Measurements from ENCODE around the gene PLAA.

The PLAA gene

DNA sequence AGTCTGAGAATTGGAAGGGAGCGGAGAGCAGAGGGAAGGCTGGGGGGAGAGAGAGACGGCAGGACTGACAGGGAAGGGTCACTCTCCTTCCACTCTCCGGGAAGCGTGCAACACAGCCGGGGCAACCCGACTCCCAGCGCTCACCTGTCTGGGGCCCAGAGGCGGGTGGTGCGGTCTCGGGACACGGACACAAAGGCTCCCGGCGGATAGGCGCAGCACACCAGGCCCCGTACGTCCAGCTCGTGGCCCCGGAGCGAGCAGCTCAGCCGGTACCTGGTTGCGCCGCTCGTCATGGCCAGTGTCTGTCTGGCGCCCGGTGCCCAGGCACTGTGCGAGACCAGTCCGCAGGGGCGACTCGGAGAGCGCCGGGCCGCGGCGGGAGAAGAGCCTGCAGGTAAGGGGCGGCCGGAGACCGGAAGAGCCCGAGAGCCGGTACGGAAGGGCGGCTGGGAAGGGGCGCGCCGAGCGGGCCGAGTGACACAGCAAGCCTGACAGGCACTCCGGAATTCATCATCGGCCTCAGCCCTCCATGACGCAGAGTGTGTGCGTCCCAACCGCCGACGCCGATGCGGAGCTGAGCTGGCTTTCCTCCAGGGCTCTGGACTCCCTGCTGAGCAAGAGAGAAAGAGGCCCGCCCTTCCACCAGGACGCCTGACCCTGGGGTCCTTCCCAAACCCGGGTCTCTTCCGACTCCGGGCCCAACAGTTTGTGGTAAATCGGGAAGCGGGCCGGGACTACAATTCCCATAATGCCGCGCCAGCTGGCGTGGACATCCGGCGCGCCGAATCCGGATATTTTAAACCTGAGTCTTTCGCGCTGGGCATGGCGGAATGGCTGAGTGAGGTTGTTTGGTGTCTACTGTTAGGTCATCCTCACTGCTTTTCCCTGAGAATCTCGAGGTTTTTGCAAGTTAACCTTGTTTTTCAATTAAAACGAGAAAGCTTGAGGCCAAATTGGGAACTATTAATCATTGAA lies at the start of gene PLAA:
TSS of gene PLAA (minus strand) at position 490 of the 975 bp plus-strand sequence. CDS start at position 293, 197 bp downstream.
- peaks cover 3% of the 10 kb centered on the region for H3K36me3 Mint-ChIP-seq
- peak within 1 kb of the TSS; percentile 97 for H3K4me3 Mint-ChIP-seq
- no peaks in the 10 kb centered on the region for H3K9me3 Mint-ChIP-seq
- no peaks in the 10 kb centered on the region for H3K27me3 Mint-ChIP-seq
- H3K27ac Mint-ChIP-seq, result peak within 1 kb of the TSS; percentile 99
- H3K4me1 Mint-ChIP-seq, result peaks cover 52% of the 10 kb centered on the region

DNA sequence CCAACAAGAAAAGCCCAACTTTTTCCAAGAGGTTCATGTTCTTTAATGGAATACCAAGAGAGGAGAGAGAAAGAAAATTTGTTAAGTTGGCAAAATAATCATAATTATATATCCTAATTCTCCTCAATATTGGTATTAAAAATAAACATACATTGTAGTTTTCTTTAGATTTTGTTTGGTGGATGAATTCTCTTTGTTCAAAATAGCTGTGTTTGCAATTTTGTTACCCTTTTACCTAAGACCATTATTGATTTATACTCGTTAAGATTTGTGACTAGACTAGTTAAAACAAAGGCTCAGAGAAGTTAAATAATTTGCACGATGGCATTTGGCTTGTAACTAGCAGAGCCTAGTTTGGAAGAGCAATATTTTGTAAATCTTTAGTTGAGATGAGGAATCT lies 48.8 kb upstream of the PLAA start:
- Mint-ChIP-seq H3K4me3 (no peak overlapping the region), H3K36me3 (no peaks in the 10 kb centered on the region), H3K27ac (no peak overlapping the region), H3K27me3 (no peaks in the 10 kb centered on the region), H3K4me1 (no peaks in the 10 kb centered on the region), H3K9me3 (no peaks in the 10 kb centered on the region)

- Mint-ChIP-seq H3K36me3 (peaks cover 12% of the 10 kb centered on the region), H3K27ac (no peak overlapping the region), H3K4me1 (no peaks in the 10 kb centered on the region), H3K9me3 (no peaks in the 10 kb centered on the region), H3K27me3 (no peaks in the 10 kb centered on the region), H3K4me3 (no peak overlapping the region)
These were observed 36.3 kb upstream of the PLAA start for GRCh38 chr9:26983340-26983739.

DNA sequence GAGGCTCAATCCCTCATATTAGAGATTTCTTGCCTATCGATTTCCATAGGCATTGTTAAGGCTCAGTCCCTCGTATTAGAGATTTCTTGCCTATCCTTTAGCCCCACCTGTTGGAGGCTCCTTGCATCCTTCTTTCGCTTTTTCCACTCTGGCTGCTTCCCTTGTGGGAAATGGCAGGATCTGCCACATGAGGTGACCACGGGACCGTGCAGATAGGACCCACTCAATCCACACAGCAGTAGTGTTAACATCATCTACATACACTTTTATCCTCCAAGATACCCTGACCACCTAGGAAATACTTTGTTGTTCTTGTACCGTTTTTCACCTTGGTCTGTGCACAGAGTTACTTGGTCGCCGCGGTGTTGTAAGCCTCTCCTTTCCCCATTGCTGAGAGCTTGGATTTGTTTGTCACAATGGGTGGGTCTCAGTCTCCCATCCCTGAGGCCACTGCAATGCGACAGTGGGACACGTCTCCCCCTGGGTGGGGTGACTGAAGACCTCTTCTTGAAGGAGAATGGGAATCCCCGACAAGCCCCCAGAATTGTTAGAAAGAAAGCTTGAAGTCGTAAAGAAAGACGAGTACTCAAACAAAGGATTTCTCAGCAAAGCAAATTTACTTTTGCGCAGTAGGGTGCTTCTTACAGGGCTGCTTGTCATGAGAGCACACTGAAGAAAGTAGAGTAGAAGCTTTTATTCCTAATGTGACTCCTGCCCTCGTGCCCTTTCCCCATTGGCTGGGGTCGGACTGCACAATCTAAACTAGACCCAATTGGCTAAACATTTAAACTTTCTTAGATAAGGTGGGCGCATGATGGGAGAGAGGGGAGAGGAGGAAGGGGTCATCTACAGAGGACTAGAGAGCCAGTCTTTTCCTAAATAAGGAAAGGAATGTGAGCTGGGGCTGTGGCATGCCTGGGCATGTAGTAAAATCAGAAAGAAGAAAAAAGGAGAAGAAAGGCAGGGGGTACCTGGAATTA lies 29.0 kb upstream of the PLAA start:
- Mint-ChIP-seq H3K9me3 (no peaks in the 10 kb centered on the region), H3K4me1 (no peaks in the 10 kb centered on the region), H3K4me3 (no peak overlapping the region), H3K27ac (peak overlapping the region; percentile 10), H3K27me3 (no peaks in the 10 kb centered on the region), H3K36me3 (peaks cover 4% of the 10 kb centered on the region)

GRCh38 chr9:26974927-26975326 lies 27.9 kb upstream of the PLAA start:
- H3K36me3 Mint-ChIP-seq, result peaks cover 9% of the 10 kb centered on the region
- no peak overlapping the region for H3K27ac Mint-ChIP-seq
- no peaks in the 10 kb centered on the region for H3K4me1 Mint-ChIP-seq
- H3K9me3 Mint-ChIP-seq, result peaks cover 2% of the 10 kb centered on the region
- H3K27me3 Mint-ChIP-seq, result no peaks in the 10 kb centered on the region
- no peak overlapping the region for H3K4me3 Mint-ChIP-seq

DNA sequence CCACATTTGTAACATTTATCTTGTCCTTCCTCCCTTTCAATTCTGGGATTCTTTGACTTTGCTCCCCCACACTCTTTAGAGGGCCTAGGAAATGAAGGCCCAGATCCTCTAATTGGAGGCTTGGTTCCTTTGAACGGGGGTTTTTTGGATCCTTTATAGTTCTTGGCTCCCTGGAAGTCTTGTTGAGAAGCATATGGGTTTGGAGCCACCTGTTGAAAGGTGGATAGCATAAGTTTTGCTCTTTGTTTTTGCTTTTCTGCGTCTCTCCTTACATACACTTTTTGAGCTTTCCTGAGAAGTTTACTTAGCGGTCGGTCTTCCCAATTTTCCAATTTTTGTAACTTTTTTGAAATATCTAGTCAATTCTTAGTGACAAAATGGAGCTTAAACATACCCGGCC lies 26.9 kb upstream of the PLAA start:
- no peaks in the 10 kb centered on the region for H3K27me3 Mint-ChIP-seq
- H3K4me3 Mint-ChIP-seq, result no peak overlapping the region
- no peak overlapping the region for H3K27ac Mint-ChIP-seq
- peaks cover 9% of the 10 kb centered on the region for H3K9me3 Mint-ChIP-seq
- peaks cover under 1% of the 10 kb centered on the region for H3K4me1 Mint-ChIP-seq
- H3K36me3 Mint-ChIP-seq, result peaks cover 12% of the 10 kb centered on the region

DNA sequence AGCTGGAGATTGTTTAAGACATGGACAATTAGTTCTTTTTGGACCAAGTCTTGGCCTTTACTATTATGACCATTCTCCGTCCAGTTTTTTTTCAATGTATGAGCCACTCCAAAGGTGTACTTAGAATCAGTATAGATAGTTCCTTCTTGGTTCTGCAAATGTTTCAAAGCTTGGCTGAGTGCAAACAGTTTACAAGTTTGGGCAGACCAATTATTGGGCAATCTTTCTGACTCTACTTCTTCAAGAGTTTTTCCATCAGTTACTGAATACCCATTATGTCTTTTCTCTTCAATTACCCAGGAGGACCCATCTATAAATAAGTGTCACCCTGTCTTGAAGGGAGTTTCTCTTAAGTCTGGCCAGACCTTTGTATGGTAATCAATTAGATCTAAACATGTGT lies 24.7 kb upstream of the PLAA start:
- Mint-ChIP-seq H3K36me3 (peaks cover 18% of the 10 kb centered on the region), H3K4me1 (peaks cover 9% of the 10 kb centered on the region), H3K27ac (no peak overlapping the region)

DNA sequence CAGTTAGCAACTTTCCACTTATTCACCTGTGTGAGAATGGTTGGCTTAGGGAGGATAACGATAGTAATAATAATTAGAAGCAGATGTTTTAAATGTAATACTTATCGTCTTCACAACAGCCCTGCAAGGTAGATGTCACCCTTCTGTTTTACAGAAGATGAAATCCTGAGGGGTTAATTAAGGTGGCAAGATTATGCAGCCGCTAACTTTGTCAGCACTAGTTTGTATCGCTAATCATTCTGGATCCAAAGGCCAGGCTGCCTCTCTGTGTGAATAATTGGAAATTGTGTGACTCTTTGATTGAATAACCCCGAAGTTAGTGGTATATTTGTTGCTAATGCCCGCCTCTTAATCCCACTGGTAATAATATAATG lies 9.8 kb upstream of the PLAA start:
- peaks cover 49% of the 10 kb centered on the region for H3K4me1 Mint-ChIP-seq
- H3K27me3 Mint-ChIP-seq, result no peaks in the 10 kb centered on the region
- no peaks in the 10 kb centered on the region for H3K9me3 Mint-ChIP-seq
- peak overlapping the region; percentile 25 for H3K27ac Mint-ChIP-seq
- peak overlapping the region; percentile 95 for H3K4me3 Mint-ChIP-seq
- H3K36me3 Mint-ChIP-seq, result peaks cover 4% of the 10 kb centered on the region

More for the DNA sequence above, 24.7 kb upstream of the PLAA start:
- Mint-ChIP-seq H3K4me3 (no peak overlapping the region), H3K9me3 (peaks cover 9% of the 10 kb centered on the region), H3K27me3 (no peaks in the 10 kb centered on the region)

GRCh38 chr9:26955921-26956859 lies 9.1 kb upstream of the PLAA start, which contains the start of gene IFT74:
TSS of gene IFT74 (plus strand) at chr9:26956412. CDS start at chr9:26961968, 5,556 bp downstream.
- Mint-ChIP-seq H3K27me3 (no peaks in the 10 kb centered on the region), H3K9me3 (no peaks in the 10 kb centered on the region), H3K4me1 (peaks cover 44% of the 10 kb centered on the region), H3K27ac (peak within 1 kb of the TSS; percentile 93), H3K36me3 (no peaks in the 10 kb centered on the region), H3K4me3 (peak within 1 kb of the TSS; percentile 95)

DNA sequence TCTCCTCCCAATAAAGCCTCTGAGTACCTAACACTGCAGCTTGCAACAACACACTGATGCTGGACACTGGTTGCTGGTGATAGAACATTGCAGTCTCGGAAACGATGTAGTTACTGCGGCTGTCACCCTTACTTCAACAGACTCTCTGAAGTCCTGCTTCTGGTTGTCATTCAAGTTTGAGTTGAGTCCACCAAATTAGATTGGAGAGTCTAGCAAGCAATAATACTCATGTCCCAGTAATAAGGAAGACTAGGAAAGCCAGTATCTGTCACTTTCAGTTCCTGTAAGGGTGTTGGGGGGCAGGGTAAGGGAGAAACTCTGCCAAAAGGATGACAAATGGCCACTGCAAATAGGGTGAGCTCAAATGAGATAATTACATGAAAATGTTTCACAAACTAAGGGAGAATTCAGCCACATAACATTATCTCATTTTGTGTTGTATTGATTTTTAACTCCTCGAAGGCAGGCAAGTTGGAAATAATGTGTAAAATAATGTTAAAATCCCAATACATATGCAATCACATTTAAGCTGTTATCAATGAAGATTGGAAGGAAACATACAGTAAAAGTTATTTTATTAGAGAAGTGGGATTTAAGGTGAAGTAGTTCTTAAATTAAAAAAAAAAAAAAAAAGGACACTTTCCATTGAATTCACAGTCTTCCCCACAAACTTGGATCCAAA lies 8.3 kb upstream of the PLAA start:
- Mint-ChIP-seq H3K36me3 (no peaks in the 10 kb centered on the region), H3K9me3 (no peaks in the 10 kb centered on the region), H3K4me3 (peak overlapping the region; percentile 95), H3K4me1 (peaks cover 44% of the 10 kb centered on the region), H3K27me3 (no peaks in the 10 kb centered on the region), H3K27ac (peak overlapping the region; percentile 93)

- H3K27me3 Mint-ChIP-seq, result no peaks in the 10 kb centered on the region
- H3K4me1 Mint-ChIP-seq, result peaks cover 44% of the 10 kb centered on the region
- peak overlapping the region; percentile 81 for H3K27ac Mint-ChIP-seq
- no peaks in the 10 kb centered on the region for H3K9me3 Mint-ChIP-seq
- no peak overlapping the region for H3K4me3 Mint-ChIP-seq
- H3K36me3 Mint-ChIP-seq, result no peaks in the 10 kb centered on the region
These were observed 7.0 kb upstream of the PLAA start for GRCh38 chr9:26954050-26954508.

DNA sequence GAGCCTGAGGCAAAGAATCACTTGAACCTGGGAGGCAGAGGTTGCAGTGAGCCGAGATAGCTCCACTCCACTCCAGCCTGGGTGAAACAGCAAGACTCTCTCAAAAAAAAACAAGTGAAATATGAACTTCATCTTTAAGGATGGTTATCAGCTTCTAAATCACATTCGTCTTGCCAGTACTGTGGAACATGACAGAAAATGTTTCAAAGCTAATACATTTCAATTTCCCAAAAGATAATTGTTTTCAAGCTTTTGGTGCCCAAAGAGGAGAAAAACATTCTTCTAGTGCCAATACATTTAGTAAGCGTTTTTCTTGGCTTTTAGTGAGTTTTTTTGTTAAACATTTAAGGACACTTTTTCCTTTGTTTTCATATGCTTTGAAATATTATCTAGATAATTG lies 4.8 kb upstream of the PLAA start:
- no peaks in the 10 kb centered on the region for H3K9me3 Mint-ChIP-seq
- H3K27me3 Mint-ChIP-seq, result no peaks in the 10 kb centered on the region
- no peaks in the 10 kb centered on the region for H3K36me3 Mint-ChIP-seq
- no peak overlapping the region for H3K27ac Mint-ChIP-seq
- H3K4me3 Mint-ChIP-seq, result no peak overlapping the region
- peaks cover 39% of the 10 kb centered on the region for H3K4me1 Mint-ChIP-seq

GRCh38 chr9:26950521-26950920 lies 3.5 kb upstream of the PLAA start:
- Mint-ChIP-seq H3K4me1 (peaks cover 35% of the 10 kb centered on the region), H3K9me3 (no peaks in the 10 kb centered on the region), H3K36me3 (no peaks in the 10 kb centered on the region), H3K4me3 (no peak overlapping the region), H3K27ac (no peak overlapping the region), H3K27me3 (no peaks in the 10 kb centered on the region)

DNA sequence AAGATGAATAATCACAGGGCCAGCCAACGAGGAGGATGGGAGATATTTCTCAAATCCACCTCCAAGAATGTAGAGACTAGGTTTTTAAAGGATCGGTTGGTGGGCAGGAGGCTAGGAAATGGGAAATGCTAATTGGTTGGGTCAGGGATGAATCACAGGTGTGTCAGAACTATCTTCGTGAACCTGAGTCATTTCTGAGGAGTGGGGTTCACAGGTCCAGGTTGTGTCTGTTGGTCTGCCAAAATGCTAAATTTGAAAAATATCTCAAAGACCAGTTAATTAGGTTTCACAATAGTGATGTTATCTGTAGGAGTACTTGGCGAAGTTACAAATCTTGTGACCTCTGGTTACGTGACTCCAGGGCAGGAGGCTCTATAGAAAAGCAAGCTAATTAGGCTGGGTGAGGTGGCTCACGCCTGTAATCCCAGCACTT lies 2.6 kb upstream of the PLAA start:
- no peaks in the 10 kb centered on the region for H3K9me3 Mint-ChIP-seq
- no peaks in the 10 kb centered on the region for H3K36me3 Mint-ChIP-seq
- H3K4me3 Mint-ChIP-seq, result no peak overlapping the region
- no peaks in the 10 kb centered on the region for H3K27me3 Mint-ChIP-seq
- H3K4me1 Mint-ChIP-seq, result peaks cover 34% of the 10 kb centered on the region
- no peak overlapping the region for H3K27ac Mint-ChIP-seq

All from activated naive CD4-positive, alpha-beta T cell treated with anti-CD3 and anti-CD28 coated beads, Interleukin-2, amount 50 U/mL, for 24 hours (primary cell).